Amniotic stem cell (primary cell): Measurements from ENCODE around the gene PCMTD2.
"Not testable (repeated sequence)": the region's sequence is repeated elsewhere in the genome, so short reads cannot be mapped to it uniquely, and the experiment has no call there.

ENCODE experiments used
- DNase-seq: peaks from one replicate; lab custom pipeline; 2025; lab: John Stamatoyannopoulos, UW

The PCMTD2 gene

GRCh38 chr20:64256282-64256935, 861 bp downstream of the PCMTD2 start:
- no peak for DNase-seq

- DNase-seq, result no peak
Measured at GRCh38 chr20:64257107-64257757, 1.7 kb downstream of the PCMTD2 start.

- DNase-seq, result no peak
Measured at GRCh38 chr20:64258071-64258823, 2.7 kb downstream of the PCMTD2 start.

- DNase-seq, result no peak
Measured at GRCh38 chr20:64260239-64260638, 4.7 kb downstream of the PCMTD2 start.

- no peak for DNase-seq
Measured at GRCh38 chr20:64261138-64261537, 5.6 kb downstream of the PCMTD2 start.

- no peak for DNase-seq
Measured at GRCh38 chr20:64264091-64264490, 8.5 kb downstream of the PCMTD2 start.

GRCh38 chr20:64265201-64265600, 9.7 kb downstream of the PCMTD2 start:
- no peak for DNase-seq

- DNase-seq, result no peak
Measured at GRCh38 chr20:64266988-64267387, 11.4 kb downstream of the PCMTD2 start.

- DNase-seq, result no peak
Measured at GRCh38 chr20:64268174-64268573, 12.6 kb downstream of the PCMTD2 start.

GRCh38 chr20:64269604-64270411, 14.3 kb downstream of the PCMTD2 start:
- no peak for DNase-seq

- DNase-seq, result no peak
Measured at GRCh38 chr20:64271636-64272035, 16.1 kb downstream of the PCMTD2 start.

- DNase-seq, result no peak
Measured at GRCh38 chr20:64273109-64273508, 17.6 kb downstream of the PCMTD2 start.

GRCh38 chr20:64276817-64277216, 21.3 kb downstream of the PCMTD2 start:
- no peak for DNase-seq

- DNase-seq, result no peak
Measured at GRCh38 chr20:64277571-64278316, 22.2 kb downstream of the PCMTD2 start.

- DNase-seq, result no peak
Measured at GRCh38 chr20:64278317-64278681, 22.8 kb downstream of the PCMTD2 start.

- DNase-seq, result no peak
Measured at GRCh38 chr20:64279826-64280459, 24.4 kb downstream of the PCMTD2 start.

- no peak for DNase-seq
Measured at GRCh38 chr20:64280460-64280843, 24.9 kb downstream of the PCMTD2 start.

GRCh38 chr20:64283646-64284045, 28.1 kb downstream of the PCMTD2 start:
- DNase-seq, result no peak

- not testable (repeated sequence) for DNase-seq
Measured at GRCh38 chr20:64285579-64286446, 30.3 kb downstream of the PCMTD2 start.
